ENCODE measurements around the gene COX19. TPM values are rescaled to one million over a fixed set of nuclear protein-coding genes. Genes with fewer than 3 reads are reported as not detected.

COX19 gene
- total RNA-seq, 1 donor from 2014 or later, result 9.4 TPM

GRCh38 chr7:1012716-1013095 is 37.4 kb upstream of the COX19 start:
- intact Hi-C loops (cut with DNase I), result no loop called here
- no peak overlapping the region for H3K27ac ChIP-seq
- no peak for DNase-seq
- ATAC-seq, result no peak
- H3K36me3 ChIP-seq, result peaks cover 11% of the 10 kb centered on the region
- no peaks in the 10 kb centered on the region for H3K27me3 ChIP-seq
- no peak overlapping the region for H3K4me3 ChIP-seq
- no peaks in the 10 kb centered on the region for H3K4me1 ChIP-seq
- H3K9me3 ChIP-seq, result no peaks in the 10 kb centered on the region
- TF ChIP-seq CTCF (IDR thresholded peaks at IDR 0.05), result no peak

GRCh38 chr7:1012004-1012715 is 36.8 kb upstream of the COX19 start:
- H3K4me1 ChIP-seq, result no peaks in the 10 kb centered on the region
- H3K27me3 ChIP-seq, result no peaks in the 10 kb centered on the region
- H3K36me3 ChIP-seq, result peaks cover 17% of the 10 kb centered on the region
- no peak overlapping the region for H3K4me3 ChIP-seq
- DNase-seq (no peak), ATAC-seq (no peak)
- no peak overlapping the region for H3K27ac ChIP-seq
- TF ChIP-seq CTCF (IDR thresholded peaks at IDR 0.05), result no peak
- intact Hi-C loops (cut with DNase I), result no loop called here
- no peaks in the 10 kb centered on the region for H3K9me3 ChIP-seq

- H3K36me3 ChIP-seq, result peaks cover 18% of the 10 kb centered on the region
Measured at GRCh38 chr7:1011297-1012003, 36.1 kb upstream of the COX19 start.

GRCh38 chr7:1010226-1010625 is 34.9 kb upstream of the COX19 start:
- ATAC-seq (no peak), DNase-seq (no peak)
- H3K4me1 ChIP-seq, result no peaks in the 10 kb centered on the region
- no peaks in the 10 kb centered on the region for H3K9me3 ChIP-seq
- H3K27ac ChIP-seq, result no peak overlapping the region
- no peaks in the 10 kb centered on the region for H3K27me3 ChIP-seq
- intact Hi-C loops (cut with DNase I), result no loop called here
- TF ChIP-seq CTCF (IDR thresholded peaks at IDR 0.05), result no peak
- H3K4me3 ChIP-seq, result no peak overlapping the region
- H3K36me3 ChIP-seq, result peaks cover 18% of the 10 kb centered on the region

More at GRCh38 chr7:1011297-1012003, 36.1 kb upstream of the COX19 start:
- no peak for TF ChIP-seq CTCF (IDR thresholded peaks at IDR 0.05)
- Histone ChIP-seq H3K4me3 (no peak overlapping the region), H3K9me3 (no peaks in the 10 kb centered on the region), H3K27ac (no peak overlapping the region), H3K4me1 (no peaks in the 10 kb centered on the region), H3K27me3 (no peaks in the 10 kb centered on the region)
- intact Hi-C loops (cut with DNase I), result no loop called here
- no peak for DNase-seq
- ATAC-seq, result no peak

- intact Hi-C loops (cut with DNase I), result no loop called here
- H3K4me1 ChIP-seq, result no peaks in the 10 kb centered on the region
- no peaks in the 10 kb centered on the region for H3K9me3 ChIP-seq
Measured at GRCh38 chr7:1009747-1010146, 34.4 kb upstream of the COX19 start.

More at GRCh38 chr7:1009747-1010146, 34.4 kb upstream of the COX19 start:
- Histone ChIP-seq H3K4me3 (no peak overlapping the region), H3K27ac (no peak overlapping the region), H3K36me3 (peaks cover 18% of the 10 kb centered on the region), H3K27me3 (no peaks in the 10 kb centered on the region)
- ATAC-seq, result no peak
- no peak for TF ChIP-seq CTCF (IDR thresholded peaks at IDR 0.05)
- no peak for DNase-seq

Measured in upper lobe of right lung (tissue), 1 donor.